ENCODE measurements around the gene C9. TPM values are rescaled to one million over a fixed set of nuclear protein-coding genes. Genes with fewer than 3 reads are reported as not detected.

C9 gene
- total and polyA plus RNA-seq, 2 donors (not counting 1 experiment from before 2014, with no cell fraction given): not detected

- no peaks in the 10 kb centered on the region for H3K79me2 ChIP-seq (ENCODE audit: control insufficient read depth, insufficient read depth, low read length)
- DNase-seq (no peak), ATAC-seq (ENCODE audit: low read depth) (no peak)
- WGBS (ENCODE audit: insufficient coverage): no CpG with 5 or more reads among the region's 1 CpG
- H3K36me3 ChIP-seq (replicated peaks in 1 of 2; ENCODE audit: control extremely low read depth in 1 of 2, control insufficient read depth in 1 of 2, extremely low read depth in 1 of 2, insufficient read depth in 2 of 2, low read length in 1 of 2): no peaks in the 10 kb centered on the region
- POLR2A ChIA-PET: no interaction called here
- Mint-ChIP-seq H3K4me3 (no peak overlapping the region), H3K9me3 (ENCODE audit: insufficient read depth) (peaks cover 10% of the 10 kb centered on the region), H3K27ac (no peak overlapping the region), H3K4me1 (no peaks in the 10 kb centered on the region), H3K27me3 (peaks cover 15% of the 10 kb centered on the region)
- H3K27me3 ChIP-seq (replicated peaks in 1 of 4; ENCODE audit: control extremely low read depth in 1 of 4, control insufficient read depth in 3 of 4, insufficient read depth in 4 of 4, low read length in 3 of 4): peaks cover 0 to 2% (median 0%) of the 10 kb centered on the region in 4 experiments
- H3K4me1 ChIP-seq (ENCODE audit: control insufficient read depth in 2 of 2, insufficient read depth in 2 of 2, low read length in 2 of 2): no peaks in the 10 kb centered on the region
- no peak overlapping the region for H3K4me2 ChIP-seq (replicated peaks; ENCODE audit: low read depth, low read length, poor library complexity, severe bottlenecking)
- no peak overlapping the region for H3K4me3 ChIP-seq (ENCODE audit: control extremely low read depth in 1 of 5, extremely low read depth in 1 of 5, insufficient read depth in 1 of 5, low read depth in 2 of 5, low read length in 4 of 5)
- intact Hi-C loops (cut with micrococcal nuclease): no loop called here
- H3K9me3 ChIP-seq (ENCODE audit: control extremely low read depth in 1 of 3, control insufficient read depth in 2 of 3, insufficient read depth in 1 of 3, low read length in 2 of 3): peaks cover 0 to 8% (median 2%) of the 10 kb centered on the region in 3 donors
- no peak overlapping the region for H3K9ac ChIP-seq (ENCODE audit: low read length)
- TF ChIP-seq EZH2 (IDR thresholded peaks at IDR 0.05; ENCODE audit: borderline replicate concordance, insufficient read depth, low read depth, low read length, poor library complexity, severe bottlenecking) (no peak), CTCF (IDR thresholded peaks at IDR 0.05) (no peak)
- H2AFZ ChIP-seq (ENCODE audit: insufficient read depth, low read depth, low read length, poor library complexity, severe bottlenecking): no peak overlapping the region
- H4K20me1 ChIP-seq (ENCODE audit: control insufficient read depth, insufficient read depth, low read length, poor library complexity, severe bottlenecking): no peaks in the 10 kb centered on the region
- CTCF ChIA-PET: no interaction called here
- no peak overlapping the region for H3K27ac ChIP-seq (ENCODE audit: low read length in 2 of 2)
Observed at GRCh38 chr5:39249564-39250274, 114.6 kb downstream of the C9 start.

- Histone ChIP-seq H3K4me1 (ENCODE audit: control insufficient read depth in 2 of 2, insufficient read depth in 2 of 2, low read length in 2 of 2) (no peaks in the 10 kb centered on the region), H3K27me3 (replicated peaks in 1 of 4; ENCODE audit: control extremely low read depth in 1 of 4, control insufficient read depth in 3 of 4, insufficient read depth in 4 of 4, low read length in 3 of 4) (no peaks in the 10 kb centered on the region), H4K20me1 (ENCODE audit: control insufficient read depth, insufficient read depth, low read length, poor library complexity, severe bottlenecking) (no peaks in the 10 kb centered on the region), H3K4me2 (replicated peaks; ENCODE audit: low read depth, low read length, poor library complexity, severe bottlenecking) (no peak overlapping the region), H3K79me2 (ENCODE audit: control insufficient read depth, insufficient read depth, low read length) (no peaks in the 10 kb centered on the region), H3K9ac (ENCODE audit: low read length) (no peak overlapping the region), H3K36me3 (replicated peaks in 1 of 2; ENCODE audit: control extremely low read depth in 1 of 2, control insufficient read depth in 1 of 2, extremely low read depth in 1 of 2, insufficient read depth in 2 of 2, low read length in 1 of 2) (no peaks in the 10 kb centered on the region), H3K4me3 (ENCODE audit: control extremely low read depth in 1 of 5, extremely low read depth in 1 of 5, insufficient read depth in 1 of 5, low read depth in 2 of 5, low read length in 4 of 5) (no peak overlapping the region), H3K9me3 (ENCODE audit: control extremely low read depth in 1 of 3, control insufficient read depth in 2 of 3, insufficient read depth in 1 of 3, low read length in 2 of 3) (peaks cover 0 to 8% (median 2%) of the 10 kb centered on the region in 3 donors), H2AFZ (ENCODE audit: insufficient read depth, low read depth, low read length, poor library complexity, severe bottlenecking) (no peak overlapping the region), H3K27ac (ENCODE audit: low read length in 2 of 2) (no peak overlapping the region)
- ChIA-PET CTCF (no interaction called here), POLR2A (no interaction called here)
- no peak overlapping the region for H3K27ac Mint-ChIP-seq
- intact Hi-C loops (cut with micrococcal nuclease): no loop called here
- DNase-seq (no peak), ATAC-seq (ENCODE audit: low read depth) (no peak)
- peaks cover 10% of the 10 kb centered on the region for H3K9me3 Mint-ChIP-seq (ENCODE audit: insufficient read depth)
- TF ChIP-seq CTCF (IDR thresholded peaks at IDR 0.05): no peak
- no peak for TF ChIP-seq EZH2 (IDR thresholded peaks at IDR 0.05; ENCODE audit: borderline replicate concordance, insufficient read depth, low read depth, low read length, poor library complexity, severe bottlenecking)
- 80% methylated on average over 1 of the region's 1 CpG for WGBS (ENCODE audit: insufficient coverage)
- H3K27me3 Mint-ChIP-seq: peaks cover 11% of the 10 kb centered on the region
- no peak overlapping the region for H3K4me3 Mint-ChIP-seq
- H3K4me1 Mint-ChIP-seq: no peaks in the 10 kb centered on the region
Observed at GRCh38 chr5:39249069-39249468, 115.2 kb downstream of the C9 start.
